ENCODE data around the gene VSTM2L. TPM values are rescaled to one million over a fixed set of nuclear protein-coding genes. Genes with fewer than 3 reads are reported as not detected.

The VSTM2L gene
- total RNA-seq, 2 donors from 2014 or later: 1.4 to 1.5 TPM

GRCh38 chr20:37914367-37914671 lies 11.4 kb downstream of the VSTM2L start:
- Histone ChIP-seq H3K9ac (ENCODE audit: low read depth in 2 of 2, low read length in 2 of 2) (no peak overlapping the region), H3K4me3 (no peak overlapping the region), H3K4me1 (no peaks in the 10 kb centered on the region), H3K9me3 (no peaks in the 10 kb centered on the region), H3K27me3 (peaks cover 25% of the 10 kb centered on the region), H3K36me3 (no peaks in the 10 kb centered on the region), H3K27ac (no peak overlapping the region)
- TF ChIP-seq, protein P1, sequence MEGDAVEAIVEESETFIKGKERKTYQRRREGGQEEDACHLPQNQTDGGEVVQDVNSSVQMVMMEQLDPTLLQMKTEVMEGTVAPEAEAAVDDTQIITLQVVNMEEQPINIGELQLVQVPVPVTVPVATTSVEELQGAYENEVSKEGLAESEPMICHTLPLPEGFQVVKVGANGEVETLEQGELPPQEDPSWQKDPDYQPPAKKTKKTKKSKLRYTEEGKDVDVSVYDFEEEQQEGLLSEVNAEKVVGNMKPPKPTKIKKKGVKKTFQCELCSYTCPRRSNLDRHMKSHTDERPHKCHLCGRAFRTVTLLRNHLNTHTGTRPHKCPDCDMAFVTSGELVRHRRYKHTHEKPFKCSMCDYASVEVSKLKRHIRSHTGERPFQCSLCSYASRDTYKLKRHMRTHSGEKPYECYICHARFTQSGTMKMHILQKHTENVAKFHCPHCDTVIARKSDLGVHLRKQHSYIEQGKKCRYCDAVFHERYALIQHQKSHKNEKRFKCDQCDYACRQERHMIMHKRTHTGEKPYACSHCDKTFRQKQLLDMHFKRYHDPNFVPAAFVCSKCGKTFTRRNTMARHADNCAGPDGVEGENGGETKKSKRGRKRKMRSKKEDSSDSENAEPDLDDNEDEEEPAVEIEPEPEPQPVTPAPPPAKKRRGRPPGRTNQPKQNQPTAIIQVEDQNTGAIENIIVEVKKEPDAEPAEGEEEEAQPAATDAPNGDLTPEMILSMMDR (IDR thresholded peaks at IDR 0.05): no peak
- intact Hi-C loops (cut with DNase I): no loop called here
- DNase-seq: no peak

DNA sequence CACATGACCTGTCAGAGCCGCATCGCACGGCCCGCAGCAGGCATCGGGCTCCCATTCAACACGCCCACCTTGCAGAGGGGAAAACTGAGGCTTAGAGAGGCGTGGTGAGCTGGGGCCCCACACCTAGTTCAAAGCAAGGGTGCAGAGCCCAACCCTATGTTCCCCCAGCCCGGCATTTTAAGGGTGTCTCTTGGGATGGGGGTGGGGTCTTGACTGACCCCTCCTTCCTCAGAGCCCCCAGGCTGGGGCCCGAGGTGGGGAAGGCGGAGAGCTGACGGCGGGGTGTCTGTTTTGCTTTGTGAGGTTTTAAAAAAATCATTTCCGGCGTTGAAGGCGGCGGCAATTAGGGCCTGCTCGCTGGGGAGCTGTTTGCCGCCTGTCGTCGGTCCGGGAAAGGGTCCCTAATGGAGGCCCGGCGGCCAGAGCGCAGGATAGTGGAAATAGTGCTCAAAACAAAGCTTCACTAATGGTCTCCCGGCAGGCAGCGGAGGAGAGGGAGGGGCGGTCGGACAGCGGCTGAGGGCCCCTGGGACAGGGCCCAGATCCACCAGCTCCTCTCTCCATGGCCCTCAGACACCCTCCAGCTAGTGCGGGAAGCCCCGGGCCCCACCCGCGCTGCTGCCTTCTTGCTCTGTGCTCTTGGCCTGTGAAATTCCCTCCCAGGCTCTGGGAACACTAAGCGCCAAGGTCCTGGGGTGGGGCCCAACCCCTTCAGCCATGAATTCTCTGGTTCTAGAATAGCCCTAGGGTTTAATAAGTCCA lies 11.9 kb downstream of the VSTM2L start:
- DNase-seq: no peak
- Histone ChIP-seq H3K27me3 (peaks cover 25% of the 10 kb centered on the region), H3K36me3 (no peaks in the 10 kb centered on the region), H3K4me3 (peak overlapping the region; percentile 11), H3K27ac (no peak overlapping the region), H3K4me1 (no peaks in the 10 kb centered on the region), H3K9me3 (no peaks in the 10 kb centered on the region), H3K9ac (ENCODE audit: low read depth in 2 of 2, low read length in 2 of 2) (no peak overlapping the region)
- TF ChIP-seq, protein P1 (IDR thresholded peaks at IDR 0.05): no peak
- intact Hi-C loops (cut with DNase I): no loop called here

- H3K4me1 ChIP-seq: no peaks in the 10 kb centered on the region
- no peak overlapping the region for H3K27ac ChIP-seq
- no peak overlapping the region for H3K9ac ChIP-seq (ENCODE audit: low read depth in 2 of 2, low read length in 2 of 2)
- TF ChIP-seq, protein P1 (IDR thresholded peaks at IDR 0.05): no peak
- H3K4me3 ChIP-seq: no peak overlapping the region
- H3K36me3 ChIP-seq: no peaks in the 10 kb centered on the region
- no peaks in the 10 kb centered on the region for H3K9me3 ChIP-seq
- intact Hi-C loops (cut with DNase I): no loop called here
- DNase-seq: no peak
- peaks cover 20% of the 10 kb centered on the region for H3K27me3 ChIP-seq
These were observed 12.5 kb downstream of the VSTM2L start for GRCh38 chr20:37915434-37915787.

GRCh38 chr20:37915800-37916570 lies 13.1 kb downstream of the VSTM2L start:
- no peaks in the 10 kb centered on the region for H3K36me3 ChIP-seq
- TF ChIP-seq, protein P1 (IDR thresholded peaks at IDR 0.05): no peak
- H3K4me3 ChIP-seq: no peak overlapping the region
- intact Hi-C loops (cut with DNase I): no loop called here
- H3K4me1 ChIP-seq: no peaks in the 10 kb centered on the region
- no peak for DNase-seq
- H3K27me3 ChIP-seq: peaks cover 20% of the 10 kb centered on the region
- H3K9me3 ChIP-seq: no peaks in the 10 kb centered on the region
- no peak overlapping the region for H3K9ac ChIP-seq (ENCODE audit: low read depth in 2 of 2, low read length in 2 of 2)
- no peak overlapping the region for H3K27ac ChIP-seq

GRCh38 chr20:37917461-37917860 lies 14.5 kb downstream of the VSTM2L start:
- peaks cover 16% of the 10 kb centered on the region for H3K27me3 ChIP-seq

More at GRCh38 chr20:37917461-37917860, 14.5 kb downstream of the VSTM2L start:
- H3K27ac ChIP-seq: no peak overlapping the region
- no peak overlapping the region for H3K9ac ChIP-seq (ENCODE audit: low read depth in 2 of 2, low read length in 2 of 2)
- TF ChIP-seq, protein P1 (IDR thresholded peaks at IDR 0.05): no peak
- no peak overlapping the region for H3K4me3 ChIP-seq
- DNase-seq: no peak
- H3K36me3 ChIP-seq: no peaks in the 10 kb centered on the region
- no peaks in the 10 kb centered on the region for H3K9me3 ChIP-seq
- intact Hi-C loops (cut with DNase I): no loop called here
- no peaks in the 10 kb centered on the region for H3K4me1 ChIP-seq

Data from colonic mucosa (tissue), 4 donors.